Measurements from ENCODE around the gene SLC9A9.

The SLC9A9 gene

GRCh38 chr3:143652118-143652517, 196.2 kb downstream of the SLC9A9 start:
- DNase-seq, result no peak

GRCh38 chr3:143650827-143651226, 197.4 kb downstream of the SLC9A9 start:
- no peak for DNase-seq

- no peak for DNase-seq
Observed at GRCh38 chr3:143650120-143650519, 198.1 kb downstream of the SLC9A9 start.

- no peak for DNase-seq
Observed at GRCh38 chr3:143648708-143649107, 199.6 kb downstream of the SLC9A9 start.

DNA sequence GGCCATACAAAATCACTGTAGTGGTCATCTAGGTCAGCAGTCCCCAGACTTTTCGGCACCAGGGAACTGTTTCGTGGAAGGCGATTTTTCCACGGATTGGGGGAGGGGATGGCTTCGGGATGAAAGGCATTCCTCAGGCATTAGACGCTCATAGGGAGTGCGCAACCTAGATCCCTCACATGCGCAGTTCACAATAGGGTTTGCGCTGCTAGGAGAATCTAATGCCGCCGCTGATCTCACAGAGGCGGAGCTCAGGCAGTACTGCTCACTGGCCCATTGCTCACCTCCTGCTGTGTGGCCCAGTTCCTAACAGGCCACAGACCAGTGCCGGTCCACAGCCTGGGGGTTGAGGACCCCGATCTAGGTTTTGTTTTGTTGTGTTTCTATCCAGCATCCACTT, 200.1 kb downstream of the SLC9A9 start:
- no peak for DNase-seq

GRCh38 chr3:143644370-143645089, 203.7 kb downstream of the SLC9A9 start:
- DNase-seq, result peak in 25 of 58 donors; percentile 2 to 40 (median 14)

- no peak for DNase-seq
Observed at GRCh38 chr3:143643905-143644304, 204.4 kb downstream of the SLC9A9 start.

DNA sequence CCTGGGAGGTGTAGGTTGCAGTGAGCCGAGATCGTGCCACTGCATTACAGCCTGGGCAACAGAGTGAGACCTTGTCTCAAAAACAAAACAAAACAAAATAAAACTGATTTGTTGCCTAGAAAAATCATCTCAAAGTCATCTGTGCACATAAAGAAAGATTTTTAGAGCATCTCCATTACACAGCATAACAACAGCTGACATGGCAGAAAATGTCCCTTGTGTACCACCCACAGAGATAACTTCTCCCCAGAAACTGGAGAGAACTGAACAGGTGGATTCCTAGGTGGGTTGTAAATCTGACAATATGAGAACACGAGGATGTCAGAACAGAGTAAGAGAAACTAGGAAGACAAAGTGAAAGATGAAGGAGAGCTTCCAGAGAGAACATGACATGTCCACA, 207.5 kb downstream of the SLC9A9 start:
- DNase-seq, result no peak

DNA sequence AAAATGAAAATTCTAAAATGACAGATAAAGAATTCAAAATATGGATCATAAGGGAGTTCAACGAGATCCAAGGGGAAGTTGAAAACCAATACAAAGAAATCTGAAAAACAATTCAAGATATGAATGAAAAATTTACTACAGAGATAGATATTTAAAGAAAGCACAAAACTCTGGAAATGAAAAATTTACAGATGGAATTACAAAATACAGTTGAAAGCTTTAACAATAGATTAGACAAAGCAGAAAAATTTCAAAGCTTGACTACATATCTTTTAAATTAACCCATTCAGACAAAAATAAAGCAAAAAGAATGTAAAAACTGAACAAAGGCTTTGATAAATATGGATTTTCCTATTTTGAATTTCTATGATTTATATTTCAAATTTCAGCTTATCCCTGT, 211.1 kb downstream of the SLC9A9 start:
- DNase-seq, result no peak

DNA sequence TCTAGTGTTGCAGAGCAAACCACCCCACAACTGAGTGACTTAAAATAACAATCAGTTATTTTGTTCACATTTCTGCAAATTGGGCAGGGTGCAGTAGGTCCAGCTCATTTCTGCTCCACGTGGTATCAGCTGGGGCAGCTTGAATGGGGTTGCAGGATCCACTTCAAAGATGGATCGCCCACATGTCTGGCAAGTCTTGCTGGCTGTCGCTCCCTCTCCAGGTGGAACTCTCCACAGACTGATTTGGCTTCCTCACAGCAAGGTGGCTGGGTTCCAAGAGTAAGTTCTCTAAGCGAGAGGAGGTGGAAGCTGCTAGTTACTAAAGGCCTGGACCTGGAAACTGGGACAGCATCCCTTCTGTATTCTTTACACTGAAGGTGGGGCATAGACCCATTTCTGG, 213.3 kb downstream of the SLC9A9 start:
- DNase-seq, result peak in 23 of 58 donors; percentile 2 to 57 (median 16)

DNA sequence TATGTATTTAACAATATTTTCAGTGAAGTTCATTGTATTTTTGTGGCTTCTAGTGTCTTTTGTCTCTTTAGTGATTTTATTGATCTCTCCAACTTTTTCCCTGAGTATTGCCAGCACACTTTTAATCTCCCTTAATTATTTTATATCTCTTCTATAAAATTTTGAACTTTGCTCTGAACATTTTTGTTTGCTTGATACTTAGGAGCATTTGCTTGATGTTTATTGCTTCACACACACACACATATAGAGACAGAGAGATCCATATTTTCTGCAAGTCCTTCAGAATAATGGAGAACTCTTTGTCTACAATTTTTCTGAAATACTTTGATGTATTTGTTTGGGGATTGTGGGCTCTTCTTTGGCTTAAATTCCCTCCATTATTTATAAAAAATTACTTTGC, 213.8 kb downstream of the SLC9A9 start:
- DNase-seq, result no peak

DNA sequence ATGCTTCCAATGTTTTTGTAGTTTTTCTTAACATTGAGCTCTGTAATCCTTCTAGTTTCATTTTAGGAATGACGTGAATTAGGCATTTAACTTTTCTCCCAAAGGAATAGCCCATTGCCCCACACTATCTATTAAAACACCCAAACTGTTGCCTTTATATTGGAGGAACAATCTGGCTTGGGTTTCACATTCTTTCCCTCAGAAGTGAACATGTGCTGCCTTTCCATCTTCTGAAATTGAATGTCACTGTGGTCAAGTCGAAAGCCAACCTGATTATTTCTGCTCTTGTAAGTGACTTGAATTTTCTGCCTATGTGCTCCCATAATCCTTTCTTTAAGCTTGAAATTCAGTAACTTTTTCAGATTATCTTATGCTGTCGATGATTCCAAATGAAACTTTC, 214.5 kb downstream of the SLC9A9 start:
- DNase-seq, result no peak

DNA sequence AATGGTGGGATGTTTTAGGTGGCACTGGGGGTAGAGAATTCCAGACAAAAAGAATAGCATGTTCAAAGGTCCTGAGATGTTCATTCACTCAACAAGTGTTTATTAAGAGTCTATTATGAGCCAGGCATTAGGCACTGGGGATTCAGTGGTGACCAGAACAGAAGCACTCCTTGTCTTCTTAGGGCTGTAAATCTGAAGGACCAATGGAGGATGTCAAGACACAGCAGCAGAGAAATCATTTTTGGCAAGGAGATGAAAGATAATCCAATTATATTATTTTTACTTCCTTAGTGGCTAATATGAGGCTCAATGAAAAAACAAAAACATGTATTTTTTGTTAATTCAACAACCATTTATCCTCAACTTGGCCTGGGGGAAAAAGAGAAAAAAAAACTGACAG, 218.5 kb downstream of the SLC9A9 start:
- no peak for DNase-seq

DNA sequence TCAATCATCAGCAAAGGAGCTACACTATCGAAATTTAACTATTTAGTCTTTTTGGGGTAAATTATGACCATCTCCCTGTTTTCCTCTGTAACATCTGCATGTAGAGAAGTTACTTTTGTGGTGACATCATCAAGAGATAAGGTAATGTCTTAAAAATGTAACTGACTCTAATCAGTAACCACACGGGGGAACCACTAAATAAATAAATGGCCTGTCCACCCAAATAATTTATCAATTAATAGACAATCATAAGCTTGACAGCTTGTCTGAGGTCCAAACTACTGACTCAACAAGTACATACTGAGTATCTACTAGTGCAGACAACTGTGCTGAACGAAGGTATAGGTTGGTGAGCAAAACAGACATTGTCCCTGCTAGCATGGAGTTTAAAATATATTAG, 219.3 kb downstream of the SLC9A9 start:
- DNase-seq, result no peak

DNA sequence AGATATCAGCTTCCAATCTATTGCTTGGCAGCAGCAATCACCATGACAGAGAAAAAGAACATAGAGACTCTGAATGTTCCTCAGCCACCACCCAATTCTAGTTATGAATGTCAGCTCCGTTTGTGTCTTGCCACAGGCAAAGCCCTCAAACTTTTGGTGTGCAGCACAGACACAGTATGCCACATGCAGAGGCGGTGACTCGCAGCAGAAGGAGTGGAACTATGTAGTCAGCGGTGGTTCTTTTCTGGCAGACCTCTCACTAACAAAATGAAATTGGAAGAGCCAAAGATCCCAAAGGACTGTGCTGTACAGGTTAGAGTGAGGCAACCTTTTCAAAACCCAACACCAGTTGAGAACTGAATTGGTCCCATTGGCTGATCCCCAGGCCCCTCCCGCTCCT, 220.9 kb downstream of the SLC9A9 start:
- no peak for DNase-seq

DNA sequence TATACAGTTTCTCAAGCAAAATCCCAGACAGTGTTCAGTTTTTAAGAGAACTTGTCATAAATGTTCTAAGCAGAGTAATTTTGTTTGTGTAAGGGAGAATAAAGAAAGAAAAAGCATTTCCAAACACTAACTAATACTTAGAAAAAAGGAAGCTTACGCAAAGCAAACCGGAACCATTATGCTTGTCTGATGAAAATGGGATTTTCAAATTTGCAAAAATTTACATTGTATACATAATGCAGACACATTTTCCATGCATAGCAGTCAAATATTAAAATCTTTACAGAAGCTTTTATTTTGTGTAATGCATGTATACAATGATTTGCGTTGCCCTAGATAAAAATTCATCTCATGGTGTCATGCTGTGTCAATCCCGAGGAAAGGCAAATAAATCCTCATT, 229.0 kb downstream of the SLC9A9 start:
- no peak for DNase-seq

- DNase-seq, result no peak
Observed at GRCh38 chr3:143617050-143617449, 231.2 kb downstream of the SLC9A9 start.

- DNase-seq, result no peak
Observed at GRCh38 chr3:143613226-143613625, 235.0 kb downstream of the SLC9A9 start.

GRCh38 chr3:143612541-143612940, 235.7 kb downstream of the SLC9A9 start:
- DNase-seq, result no peak

DNA sequence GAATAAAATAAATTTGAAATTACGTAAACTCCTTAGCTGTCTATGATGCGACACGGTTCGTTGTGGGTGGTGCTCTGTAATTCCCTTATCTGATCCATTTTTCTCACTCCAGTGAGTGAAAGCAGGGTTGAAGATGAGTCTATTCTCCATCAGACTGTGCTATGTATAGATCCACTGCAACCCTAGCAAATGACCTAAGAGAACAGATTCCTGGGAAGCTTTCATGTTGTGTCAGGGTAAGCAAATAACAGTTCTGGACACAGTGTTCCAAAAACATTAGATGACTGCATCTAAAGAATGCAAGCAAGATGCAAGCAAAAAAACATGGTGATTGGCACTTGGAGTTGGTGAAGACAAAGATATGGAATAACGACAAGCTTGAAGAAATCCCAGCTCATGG, 239.3 kb downstream of the SLC9A9 start:
- DNase-seq, result no peak

GRCh38 chr3:143605233-143605950, 242.9 kb downstream of the SLC9A9 start:
- no peak for DNase-seq

- no peak for DNase-seq
Observed at GRCh38 chr3:143604402-143605185, 243.7 kb downstream of the SLC9A9 start.
